ENCODE measurements around the gene SLC38A9. TPM values are rescaled to one million over a fixed set of nuclear protein-coding genes. Genes with fewer than 3 reads are reported as not detected.
"Not testable (repeated sequence)": the region's sequence is repeated elsewhere in the genome, so short reads cannot be mapped to it uniquely, and the experiment has no call there.

SLC38A9 gene
- total and polyA plus RNA-seq, 3 donors from 2014 or later = 25.3 to 50.1 (median 32.1) TPM

GRCh38 chr5:55700745-55701144 is 11.4 kb downstream of the SLC38A9 start:
- intact Hi-C loops (cut with DNase I; ENCODE audit: low total_unique reads) = no loop called here
- H3K4me1 ChIP-seq = no peaks in the 10 kb centered on the region
- 82 to 93% methylated on average over 2 of the region's 2 CpGs for WGBS, 2 donors
- H3K9me3 ChIP-seq = no peaks in the 10 kb centered on the region
- TF ChIP-seq POLR2A (IDR thresholded peaks at IDR 0.05) (no peak), CTCF (IDR thresholded peaks at IDR 0.05) (no peak)
- H3K27ac ChIP-seq = no peak overlapping the region
- no peaks in the 10 kb centered on the region for H3K36me3 ChIP-seq (ENCODE audit: low read depth, missing control alignments)
- DNase-seq = no peak
- H3K27me3 ChIP-seq = no peaks in the 10 kb centered on the region
- no peak overlapping the region for H3K4me3 ChIP-seq

- no peaks in the 10 kb centered on the region for H3K36me3 ChIP-seq (ENCODE audit: low read depth, missing control alignments)
- no peak for DNase-seq
- no peak for TF ChIP-seq CTCF (IDR thresholded peaks at IDR 0.05)
- TF ChIP-seq POLR2A (IDR thresholded peaks at IDR 0.05) = no peak
- 83 to 89% methylated on average over 3 of the region's 3 CpGs for WGBS, 2 donors
- H3K4me3 ChIP-seq = no peak overlapping the region
- no peaks in the 10 kb centered on the region for H3K27me3 ChIP-seq
- intact Hi-C loops (cut with DNase I; ENCODE audit: low total_unique reads) = no loop called here
- H3K4me1 ChIP-seq = no peaks in the 10 kb centered on the region
- no peaks in the 10 kb centered on the region for H3K9me3 ChIP-seq
- H3K27ac ChIP-seq = no peak overlapping the region
Measured at GRCh38 chr5:55699041-55699688, 13.0 kb downstream of the SLC38A9 start.

- intact Hi-C loops (cut with DNase I; ENCODE audit: low total_unique reads) = not testable (repeated sequence)
Measured at GRCh38 chr5:55696704-55697103, 15.4 kb downstream of the SLC38A9 start.

GRCh38 chr5:55694152-55694830 is 17.8 kb downstream of the SLC38A9 start:
- H3K4me1 ChIP-seq = no peaks in the 10 kb centered on the region
- no peak overlapping the region for H3K27ac ChIP-seq
- TF ChIP-seq POLR2A (IDR thresholded peaks at IDR 0.05) (no peak), CTCF (IDR thresholded peaks at IDR 0.05) (peak in 2 of 3 experiments; percentile 37 to 38)
- no peak overlapping the region for H3K4me3 ChIP-seq
- DNase-seq = no peak
- no peaks in the 10 kb centered on the region for H3K27me3 ChIP-seq
- 63 to 73% methylated on average over 3 of the region's 3 CpGs for WGBS, 2 donors
- H3K9me3 ChIP-seq = no peaks in the 10 kb centered on the region
- intact Hi-C loops (cut with DNase I; ENCODE audit: low total_unique reads) = no loop called here
- H3K36me3 ChIP-seq (ENCODE audit: low read depth, missing control alignments) = no peaks in the 10 kb centered on the region

More at GRCh38 chr5:55696704-55697103, 15.4 kb downstream of the SLC38A9 start:
- H3K9me3 ChIP-seq; H3K36me3 ChIP-seq (ENCODE audit: low read depth, missing control alignments); DNase-seq; H3K27me3 ChIP-seq; H3K27ac ChIP-seq; H3K4me3 ChIP-seq; H3K4me1 ChIP-seq: not testable (repeated sequence)
- 43 to 97% methylated on average over 17 to 18 of the region's 31 CpGs for WGBS, 2 donors

GRCh38 chr5:55692509-55692908 is 19.6 kb downstream of the SLC38A9 start:
- Histone ChIP-seq H3K4me3 (no peak overlapping the region), H3K27ac (no peak overlapping the region), H3K9me3 (no peaks in the 10 kb centered on the region), H3K27me3 (no peaks in the 10 kb centered on the region), H3K4me1 (no peaks in the 10 kb centered on the region), H3K36me3 (ENCODE audit: low read depth, missing control alignments) (no peaks in the 10 kb centered on the region)
- no peak for DNase-seq
- TF ChIP-seq CTCF (IDR thresholded peaks at IDR 0.05) (no peak), POLR2A (IDR thresholded peaks at IDR 0.05) (no peak)
- 58 to 67% methylated on average over 1 of the region's 1 CpG for WGBS, 2 donors
- intact Hi-C loops (cut with DNase I; ENCODE audit: low total_unique reads) = no loop called here

Measured in testis (tissue), 3 donors.